GM23338 (cell line): ENCODE results near the gene RFX3. TPM values are rescaled to one million over a fixed set of nuclear protein-coding genes. Genes with fewer than 3 reads are reported as not detected.

Experiments used
- ATAC-seq: fragments of 200-7000 bp; cut with Tn5 transposase; 3 replicates; pipeline ENCODE4 v1.9.1; 2020
- DNase-seq: peaks from one replicate; pipeline ENCODE4 v3.0.0-alpha.2; 2015; ENCODE audit warnings: low spot score
- H2AFZ ChIP-seq: fragments of 200-600 bp; sonication (generic); 2 replicates; pipeline ENCODE4 v1.8.0; 2016; ENCODE audit warnings: antibody characterized with exemption, mild to moderate bottlenecking, moderate library complexity
- H3F3A ChIP-seq: fragments of 200-600 bp; sonication (generic); replicated peaks from 2 replicates; pipeline ENCODE4 v1.8.0; 2017; ENCODE audit warnings: antibody characterized with exemption, mixed run types, low read depth
- H3K27ac ChIP-seq: fragments of 200-600 bp; sonication (generic); 2 replicates; pipeline ENCODE4 v1.6.1; 2016; ENCODE audit warnings: low read depth
- H3K27me3 ChIP-seq: fragments of 200-600 bp; sonication (generic); 2 replicates; pipeline ENCODE4 v1.8.0; 2016; ENCODE audit warnings: mild to moderate bottlenecking, mixed run types, moderate library complexity; ENCODE audit not compliant: insufficient read depth
- H3K36me3 ChIP-seq: fragments of 200-600 bp; sonication (generic); 2 replicates; pipeline ENCODE4 v1.8.0; 2016; ENCODE audit warnings: mild to moderate bottlenecking; ENCODE audit not compliant: insufficient read depth
- H3K4me1 ChIP-seq: fragments of 200-600 bp; sonication (generic); 2 replicates; pipeline ENCODE4 v1.8.0; 2016; ENCODE audit warnings: mild to moderate bottlenecking, moderate library complexity; ENCODE audit not compliant: insufficient read depth
- H3K4me2 ChIP-seq: fragments of 200-600 bp; sonication (generic); 2 replicates; pipeline ENCODE4 v1.7.1; 2017; ENCODE audit warnings: mixed run types
- H3K4me3 ChIP-seq: fragments of 200-600 bp; sonication (generic); 2 replicates; pipeline ENCODE4 v1.6.1; 2016; ENCODE audit warnings: mixed run types
- H3K79me2 ChIP-seq: fragments of 200-600 bp; sonication (generic); replicated peaks from 2 replicates; pipeline ENCODE4 v1.8.0; 2017; ENCODE audit warnings: mild to moderate bottlenecking; ENCODE audit not compliant: insufficient read depth
- H3K9me2 ChIP-seq: fragments of 200-600 bp; sonication (generic); 2 replicates; pipeline ENCODE4 v1.8.0; 2017; ENCODE audit not compliant: insufficient read depth
- H4K20me1 ChIP-seq: fragments of 200-600 bp; sonication (generic); replicated peaks from 2 replicates; pipeline ENCODE4 v1.8.0; 2017; ENCODE audit warnings: mild to moderate bottlenecking; ENCODE audit not compliant: insufficient read depth
- H3K27ac Mint-ChIP-seq: 2 replicates; pipeline ENCODE4 v1.8.0; 2020; ENCODE audit warnings: inconsistent platforms, mild to moderate bottlenecking, moderate library complexity, mixed read lengths
- H3K27me3 Mint-ChIP-seq: 3 replicates; pipeline ENCODE4 v1.8.0; 2022; ENCODE audit warnings: low read depth, mild to moderate bottlenecking, moderate library complexity, mixed read lengths, inconsistent platforms; ENCODE audit not compliant: insufficient read depth, poor library complexity
- H3K36me3 Mint-ChIP-seq: 3 replicates; pipeline ENCODE4 v1.8.0; 2021; ENCODE audit warnings: low read depth, mild to moderate bottlenecking, inconsistent platforms, moderate library complexity, mixed read lengths
- H3K4me1 Mint-ChIP-seq: 3 replicates; pipeline ENCODE4 v1.8.0; 2020; ENCODE audit warnings: mild to moderate bottlenecking, inconsistent platforms, mixed read lengths
- H3K4me3 Mint-ChIP-seq: 3 replicates; pipeline ENCODE4 v1.8.0; 2021; ENCODE audit warnings: moderate library complexity, mild to moderate bottlenecking, inconsistent platforms, mixed read lengths
- H3K9me3 Mint-ChIP-seq: 3 replicates; pipeline ENCODE4 v1.8.0; 2020; ENCODE audit warnings: moderate library complexity, mild to moderate bottlenecking, inconsistent platforms, mixed read lengths
- CREB1 ChIP-seq: fragments of 250-450 bp; sonication (Bioruptor Pico); IDR thresholded peaks from 2 replicates; pipeline ENCODE4 v1.5.0; 2020; ENCODE audit warnings: low read depth, mild to moderate bottlenecking, moderate library complexity
- EZH2 ChIP-seq: fragments of 200-600 bp; sonication (generic); IDR thresholded peaks from one replicate; pipeline ENCODE4 v1.8.0; 2017; ENCODE audit warnings: antibody characterized with exemption, mild to moderate bottlenecking, low read depth; ENCODE audit not compliant: unreplicated experiment
- EZH2phosphoT487 ChIP-seq: fragments of 200-600 bp; sonication (generic); IDR thresholded peaks from one replicate; pipeline ENCODE4 v1.8.1; 2018; ENCODE audit warnings: antibody characterized with exemption; ENCODE audit not compliant: unreplicated experiment
- JUNB ChIP-seq: IDR thresholded peaks from one replicate; pipeline ENCODE4 v1.6.1; 2016; ENCODE audit warnings: antibody characterized with exemption; ENCODE audit not compliant: unreplicated experiment
- NANOG ChIP-seq: IDR thresholded peaks from 2 replicates; pipeline ENCODE4 v1.6.1; 2016; ENCODE audit warnings: antibody characterized with exemption, borderline replicate concordance
- POLR2AphosphoS5 ChIP-seq: IDR thresholded peaks from 2 replicates; pipeline ENCODE4 v1.6.1; 2016; ENCODE audit warnings: antibody characterized with exemption, low read depth
- REST ChIP-seq: IDR thresholded peaks from one replicate; pipeline ENCODE4 v1.6.1; 2018; ENCODE audit warnings: antibody characterized with exemption; ENCODE audit not compliant: unreplicated experiment
- STAT1 ChIP-seq: IDR thresholded peaks from one replicate; pipeline ENCODE4 v1.6.1; 2016; ENCODE audit warnings: antibody characterized with exemption; ENCODE audit not compliant: unreplicated experiment
- ZNF114 ChIP-seq: fragments of 250-450 bp; sonication (Bioruptor Pico); IDR thresholded peaks from 2 replicates; pipeline ENCODE4 v1.5.0; 2020; ENCODE audit warnings: mild to moderate bottlenecking, moderate library complexity
- ZNF331 ChIP-seq: fragments of 250-450 bp; sonication (Bioruptor Pico); IDR thresholded peaks from 2 replicates; pipeline ENCODE4 v1.5.0; 2020; ENCODE audit warnings: low read depth, mild to moderate bottlenecking, moderate library complexity
- polyA plus RNA-seq: library from polyadenylated mRNA; unstranded; fragments of >200 nt; fragmentation: Nextera tagmentation; extraction: Ambion mirVana; gene quantifications from 2 replicates; pipeline ENCODE4 v1.2.1, GENCODE V29; 2016
- total RNA-seq: library from RNA; depleted of rRNA; stranded (reverse); fragments of >200 nt; shearing (Covaris generic); gene quantifications from 2 replicates; pipeline ENCODE4 v1.2.3, GENCODE V29; 2014
- TF ChIP-seq, protein P1 (sequence below): IDR thresholded peaks from 2 replicates; pipeline ENCODE4 v1.6.1; 2016; ENCODE audit warnings: antibody characterized with exemption
- TF ChIP-seq, protein P2 (sequence below): fragments of 250-450 bp; sonication (Bioruptor Pico); IDR thresholded peaks from 2 replicates; pipeline ENCODE4 v1.5.0; 2020; ENCODE audit warnings: mild to moderate bottlenecking, moderate library complexity
- TF ChIP-seq, protein P3 (sequence below), 2 experiments: fragments of 200-600 bp in 1 of 2; sonication (generic) in 1 of 2; conservative IDR thresholded peaks; 2 replicates each; pipeline versions ENCODE4 v1.5.1 to v1.6.1; 2016 to 2017; ENCODE audit warnings: antibody characterized with exemption in 2 of 2, low read depth in 2 of 2, mild to moderate bottlenecking in 2 of 2, moderate library complexity in 1 of 2

Gene RFX3
- total and polyA plus RNA-seq, 2 experiments from 2014 or later: 9.8 to 22.1 TPM

- H3K4me1 ChIP-seq: no peaks in the 10 kb centered on the region
- DNase-seq (no peak), ATAC-seq (no peak)
- no peaks in the 10 kb centered on the region for H3K36me3 Mint-ChIP-seq
- no peaks in the 10 kb centered on the region for H3K9me3 Mint-ChIP-seq
- no peak overlapping the region for H2AFZ ChIP-seq
- H3K4me2 ChIP-seq: no peak overlapping the region
- no peak overlapping the region for H3K27ac ChIP-seq
- no peaks in the 10 kb centered on the region for H3K27me3 Mint-ChIP-seq
- TF ChIP-seq NANOG (no peak), ZNF331 (CRISPR knock-in tag) (no peak), REST (no peak), JUNB (no peak), STAT1 (no peak), POLR2AphosphoS5 (no peak), ZNF114 (CRISPR knock-in tag) (no peak), EZH2 (no peak), CREB1 (CRISPR knock-in tag) (no peak), EZH2phosphoT487 (no peak)
- TF ChIP-seq, protein P1, sequence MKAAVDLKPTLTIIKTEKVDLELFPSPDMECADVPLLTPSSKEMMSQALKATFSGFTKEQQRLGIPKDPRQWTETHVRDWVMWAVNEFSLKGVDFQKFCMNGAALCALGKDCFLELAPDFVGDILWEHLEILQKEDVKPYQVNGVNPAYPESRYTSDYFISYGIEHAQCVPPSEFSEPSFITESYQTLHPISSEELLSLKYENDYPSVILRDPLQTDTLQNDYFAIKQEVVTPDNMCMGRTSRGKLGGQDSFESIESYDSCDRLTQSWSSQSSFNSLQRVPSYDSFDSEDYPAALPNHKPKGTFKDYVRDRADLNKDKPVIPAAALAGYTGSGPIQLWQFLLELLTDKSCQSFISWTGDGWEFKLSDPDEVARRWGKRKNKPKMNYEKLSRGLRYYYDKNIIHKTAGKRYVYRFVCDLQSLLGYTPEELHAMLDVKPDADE: no peak
- TF ChIP-seq, protein P2, sequence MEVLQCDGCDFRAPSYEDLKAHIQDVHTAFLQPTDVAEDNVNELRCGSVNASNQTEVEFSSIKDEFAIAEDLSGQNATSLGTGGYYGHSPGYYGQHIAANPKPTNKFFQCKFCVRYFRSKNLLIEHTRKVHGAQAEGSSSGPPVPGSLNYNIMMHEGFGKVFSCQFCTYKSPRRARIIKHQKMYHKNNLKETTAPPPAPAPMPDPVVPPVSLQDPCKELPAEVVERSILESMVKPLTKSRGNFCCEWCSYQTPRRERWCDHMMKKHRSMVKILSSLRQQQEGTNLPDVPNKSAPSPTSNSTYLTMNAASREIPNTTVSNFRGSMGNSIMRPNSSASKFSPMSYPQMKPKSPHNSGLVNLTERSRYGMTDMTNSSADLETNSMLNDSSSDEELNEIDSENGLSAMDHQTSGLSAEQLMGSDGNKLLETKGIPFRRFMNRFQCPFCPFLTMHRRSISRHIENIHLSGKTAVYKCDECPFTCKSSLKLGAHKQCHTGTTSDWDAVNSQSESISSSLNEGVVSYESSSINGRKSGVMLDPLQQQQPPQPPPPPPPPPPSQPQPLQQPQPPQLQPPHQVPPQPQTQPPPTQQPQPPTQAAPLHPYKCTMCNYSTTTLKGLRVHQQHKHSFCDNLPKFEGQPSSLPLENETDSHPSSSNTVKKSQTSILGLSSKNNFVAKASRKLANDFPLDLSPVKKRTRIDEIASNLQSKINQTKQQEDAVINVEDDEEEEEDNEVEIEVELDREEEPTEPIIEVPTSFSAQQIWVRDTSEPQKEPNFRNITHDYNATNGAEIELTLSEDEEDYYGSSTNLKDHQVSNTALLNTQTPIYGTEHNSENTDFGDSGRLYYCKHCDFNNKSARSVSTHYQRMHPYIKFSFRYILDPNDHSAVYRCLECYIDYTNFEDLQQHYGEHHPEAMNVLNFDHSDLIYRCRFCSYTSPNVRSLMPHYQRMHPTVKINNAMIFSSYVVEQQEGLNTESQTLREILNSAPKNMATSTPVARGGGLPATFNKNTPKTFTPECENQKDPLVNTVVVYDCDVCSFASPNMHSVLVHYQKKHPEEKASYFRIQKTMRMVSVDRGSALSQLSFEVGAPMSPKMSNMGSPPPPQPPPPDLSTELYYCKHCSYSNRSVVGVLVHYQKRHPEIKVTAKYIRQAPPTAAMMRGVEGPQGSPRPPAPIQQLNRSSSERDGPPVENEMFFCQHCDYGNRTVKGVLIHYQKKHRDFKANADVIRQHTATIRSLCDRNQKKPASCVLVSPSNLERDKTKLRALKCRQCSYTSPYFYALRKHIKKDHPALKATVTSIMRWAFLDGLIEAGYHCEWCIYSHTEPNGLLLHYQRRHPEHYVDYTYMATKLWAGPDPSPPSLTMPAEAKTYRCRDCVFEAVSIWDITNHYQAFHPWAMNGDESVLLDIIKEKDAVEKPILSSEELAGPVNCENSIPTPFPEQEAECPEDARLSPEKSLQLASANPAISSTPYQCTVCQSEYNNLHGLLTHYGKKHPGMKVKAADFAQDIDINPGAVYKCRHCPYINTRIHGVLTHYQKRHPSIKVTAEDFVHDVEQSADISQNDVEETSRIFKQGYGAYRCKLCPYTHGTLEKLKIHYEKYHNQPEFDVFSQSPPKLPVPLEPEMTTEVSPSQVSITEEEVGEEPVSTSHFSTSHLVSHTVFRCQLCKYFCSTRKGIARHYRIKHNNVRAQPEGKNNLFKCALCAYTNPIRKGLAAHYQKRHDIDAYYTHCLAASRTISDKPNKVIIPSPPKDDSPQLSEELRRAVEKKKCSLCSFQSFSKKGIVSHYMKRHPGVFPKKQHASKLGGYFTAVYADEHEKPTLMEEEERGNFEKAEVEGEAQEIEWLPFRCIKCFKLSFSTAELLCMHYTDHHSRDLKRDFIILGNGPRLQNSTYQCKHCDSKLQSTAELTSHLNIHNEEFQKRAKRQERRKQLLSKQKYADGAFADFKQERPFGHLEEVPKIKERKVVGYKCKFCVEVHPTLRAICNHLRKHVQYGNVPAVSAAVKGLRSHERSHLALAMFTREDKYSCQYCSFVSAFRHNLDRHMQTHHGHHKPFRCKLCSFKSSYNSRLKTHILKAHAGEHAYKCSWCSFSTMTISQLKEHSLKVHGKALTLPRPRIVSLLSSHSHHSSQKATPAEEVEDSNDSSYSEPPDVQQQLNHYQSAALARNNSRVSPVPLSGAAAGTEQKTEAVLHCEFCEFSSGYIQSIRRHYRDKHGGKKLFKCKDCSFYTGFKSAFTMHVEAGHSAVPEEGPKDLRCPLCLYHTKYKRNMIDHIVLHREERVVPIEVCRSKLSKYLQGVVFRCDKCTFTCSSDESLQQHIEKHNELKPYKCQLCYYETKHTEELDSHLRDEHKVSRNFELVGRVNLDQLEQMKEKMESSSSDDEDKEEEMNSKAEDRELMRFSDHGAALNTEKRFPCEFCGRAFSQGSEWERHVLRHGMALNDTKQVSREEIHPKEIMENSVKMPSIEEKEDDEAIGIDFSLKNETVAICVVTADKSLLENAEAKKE: no peak
- TF ChIP-seq, protein P3, sequence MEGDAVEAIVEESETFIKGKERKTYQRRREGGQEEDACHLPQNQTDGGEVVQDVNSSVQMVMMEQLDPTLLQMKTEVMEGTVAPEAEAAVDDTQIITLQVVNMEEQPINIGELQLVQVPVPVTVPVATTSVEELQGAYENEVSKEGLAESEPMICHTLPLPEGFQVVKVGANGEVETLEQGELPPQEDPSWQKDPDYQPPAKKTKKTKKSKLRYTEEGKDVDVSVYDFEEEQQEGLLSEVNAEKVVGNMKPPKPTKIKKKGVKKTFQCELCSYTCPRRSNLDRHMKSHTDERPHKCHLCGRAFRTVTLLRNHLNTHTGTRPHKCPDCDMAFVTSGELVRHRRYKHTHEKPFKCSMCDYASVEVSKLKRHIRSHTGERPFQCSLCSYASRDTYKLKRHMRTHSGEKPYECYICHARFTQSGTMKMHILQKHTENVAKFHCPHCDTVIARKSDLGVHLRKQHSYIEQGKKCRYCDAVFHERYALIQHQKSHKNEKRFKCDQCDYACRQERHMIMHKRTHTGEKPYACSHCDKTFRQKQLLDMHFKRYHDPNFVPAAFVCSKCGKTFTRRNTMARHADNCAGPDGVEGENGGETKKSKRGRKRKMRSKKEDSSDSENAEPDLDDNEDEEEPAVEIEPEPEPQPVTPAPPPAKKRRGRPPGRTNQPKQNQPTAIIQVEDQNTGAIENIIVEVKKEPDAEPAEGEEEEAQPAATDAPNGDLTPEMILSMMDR (conservative IDR thresholded peaks at IDR 0.05; ENCODE audit: low read depth in 2 of 2): no peak
- H4K20me1 ChIP-seq: no peaks in the 10 kb centered on the region
- H3K9me2 ChIP-seq: no peaks in the 10 kb centered on the region
- no peak overlapping the region for H3K4me3 ChIP-seq
- no peaks in the 10 kb centered on the region for H3F3A ChIP-seq
- H3K27me3 ChIP-seq: no peaks in the 10 kb centered on the region
- H3K79me2 ChIP-seq: no peaks in the 10 kb centered on the region
- no peak overlapping the region for H3K4me3 Mint-ChIP-seq
- H3K4me1 Mint-ChIP-seq: peaks cover 6% of the 10 kb centered on the region
- H3K27ac Mint-ChIP-seq: no peak overlapping the region
- no peaks in the 10 kb centered on the region for H3K36me3 ChIP-seq
Observed at GRCh38 chr9:3215658-3216057, 310.1 kb downstream of the RFX3 start.
